Naive thymus-derived CD8-positive, alpha-beta T cell (primary cell): ENCODE data around the gene CHMP3. TPM values are rescaled to one million over a fixed set of nuclear protein-coding genes. Genes with fewer than 3 reads are reported as not detected.

Source experiments
- ATAC-seq, 2 donors: fragments of 150-1000 bp; cut with Tn5 transposase in 1 of 2; sonication (Bioruptor Pico), chemical (Tn5 transposase) in 1 of 2; 1 replicate in 1 of 2; 2 replicates in 1 of 2; pipeline ENCODE4 v1.10.0; 2021; ENCODE audit warnings: mild to moderate bottlenecking in 2 of 2, moderate library complexity in 2 of 2
- POLR2A ChIA-PET: fragments of 350-600 bp; sonication (Branson Sonifier 250); formaldehyde crosslinking; loops from one replicate; lab custom pipeline; 2021; ENCODE audit warnings: antibody characterized with exemption; lab: Charles Lee
- DNase-seq, 10 donors: peaks; one replicate each; pipeline versions ENCODE4 v3.0.0 to v3.0.0-alpha.2; 2020 to 2022
- H3K27ac Mint-ChIP-seq, 10 donors: one replicate each; pipeline ENCODE4 v1.8.0; 2020 to 2022; ENCODE audit warnings: mild to moderate bottlenecking in 10 of 10, mixed read lengths in 10 of 10, moderate library complexity in 4 of 10, inconsistent platforms in 1 of 10
- H3K27me3 Mint-ChIP-seq, 5 donors: one replicate each; pipeline ENCODE4 v1.8.0; 2021 to 2022; ENCODE audit warnings: mixed read lengths in 5 of 5
- H3K36me3 Mint-ChIP-seq, 3 donors: one replicate each; pipeline ENCODE4 v1.8.0; 2020 to 2022; ENCODE audit warnings: mixed read lengths in 3 of 3, mild to moderate bottlenecking in 2 of 3, inconsistent platforms in 1 of 3
- H3K4me1 Mint-ChIP-seq, 4 donors: one replicate each; pipeline ENCODE4 v1.8.0; 2021 to 2022; ENCODE audit warnings: mixed read lengths in 4 of 4
- H3K4me3 Mint-ChIP-seq, 10 donors: one replicate each; pipeline ENCODE4 v1.8.0; 2020 to 2022; ENCODE audit warnings: mild to moderate bottlenecking in 10 of 10, mixed read lengths in 10 of 10, moderate library complexity in 6 of 10, inconsistent platforms in 1 of 10
- H3K9me3 Mint-ChIP-seq, 9 donors: one replicate each; pipeline ENCODE4 v1.8.0; 2020 to 2022; ENCODE audit warnings: mixed read lengths in 9 of 9, mild to moderate bottlenecking in 3 of 9, inconsistent platforms in 1 of 9, moderate library complexity in 1 of 9
- polyA plus RNA-seq, 3 donors: library from polyadenylated mRNA; unstranded; fragments of 300-500 nt; fragmentation: Illumina TruSeq; gene quantifications; one replicate each; pipeline ENCODE4 v1.2.3, GENCODE V29; 2021
- total RNA-seq, 8 experiments: library from RNA in 2 of 8; stranded (reverse) in 2 of 8; gene quantifications; one replicate each; pipeline ENCODE4 v1.2.3 and lab custom pipeline; 2021 to 2026

Gene CHMP3
- total and polyA plus RNA-seq, 5 experiments from 2014 or later = 68.5 to 93.2 (median 70.9) TPM

GRCh38 chr2:86453836-86454235, 109.4 kb downstream of the CHMP3 start:
- no peak for ATAC-seq
- Mint-ChIP-seq H3K4me3 (no peak overlapping the region), H3K27ac (peak overlapping the region in 1 of 10 donors; percentile 8), H3K4me1 (peaks cover 20 to 42% (median 28%) of the 10 kb centered on the region in 4 donors), H3K36me3 (peaks cover 15 to 97% (median 51%) of the 10 kb centered on the region in 3 donors), H3K9me3 (no peaks in the 10 kb centered on the region), H3K27me3 (no peaks in the 10 kb centered on the region)
- POLR2A ChIA-PET = no interaction called here
- DNase-seq = no peak

Other genes with a start within 250 kb of the CHMP3 start
- gene REEP1, start 225.8 kb downstream of the CHMP3 start, total RNA-seq = under 1 TPM in 1 of 2 experiments, not detected in 1; 0.10 TPM
- not detected for gene REEP1, start 225.8 kb downstream of the CHMP3 start, polyA plus RNA-seq
- 100 to 1,000 TPM; 187 to 194 TPM for gene KDM3A, start 122.1 kb downstream of the CHMP3 start, total RNA-seq
- 10 to 100 TPM; 12.6 to 30.4 (median 17.5) TPM for gene KDM3A, start 122.1 kb downstream of the CHMP3 start, polyA plus RNA-seq
- 10 to 100 TPM; 46.8 to 47.9 TPM for gene RNF103, start 60.4 kb upstream of the CHMP3 start, total RNA-seq
- 1 to 10 TPM in 2 of 3 donors, under 1 TPM in 1; 0.77 to 4.4 (median 2.4) TPM for gene RNF103, start 60.4 kb upstream of the CHMP3 start, polyA plus RNA-seq
- 10 to 100 TPM; 40.7 to 46.6 TPM for gene RMND5A, start 156.8 kb upstream of the CHMP3 start, total RNA-seq
- gene RMND5A, start 156.8 kb upstream of the CHMP3 start, polyA plus RNA-seq = 10 to 100 TPM; 16.4 to 22.2 (median 21.6) TPM
- gene CD8A, start 227.5 kb upstream of the CHMP3 start, total RNA-seq = 100 to 1,000 TPM; 272 to 273 TPM
- 1,000 to 10,000 TPM in 1 of 3 donors, 100 to 1,000 TPM in 2; 885 to 1,018 (median 934) TPM for gene CD8A, start 227.5 kb upstream of the CHMP3 start, polyA plus RNA-seq